ENCODE results near the gene PPP1R10.
"Not testable (repeated sequence)": the region's sequence is repeated elsewhere in the genome, so short reads cannot be mapped to it uniquely, and the experiment has no call there.

PPP1R10 gene

GRCh38 chr6:30616811-30617564, at the start of gene PPP1R10:
PPP1R10 (minus strand) TSS chr6:30617243; CDS start chr6:30609944, 7,299 bp downstream.
- peak; percentile 97 for FAIRE-seq

DNA sequence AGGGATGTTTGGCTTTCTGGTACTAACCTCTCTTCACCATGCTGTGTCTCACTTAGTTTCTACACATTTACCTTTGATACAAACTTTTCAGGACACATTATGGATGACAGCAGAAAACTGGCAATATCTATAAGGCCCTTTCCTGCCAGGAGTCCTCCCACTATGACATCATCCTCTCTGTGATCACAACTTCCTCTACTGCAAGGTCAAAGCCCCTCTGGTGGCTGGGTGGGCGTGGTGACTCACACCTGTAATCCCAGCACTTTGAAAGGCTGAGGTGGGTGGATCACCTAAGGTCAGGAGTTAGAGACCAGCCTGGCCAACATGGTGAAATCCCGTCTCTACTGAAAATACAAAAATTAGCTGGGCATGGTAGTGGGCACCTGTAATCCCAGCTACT, 49.3 kb upstream of the PPP1R10 start:
- FAIRE-seq, result not testable (repeated sequence)

DNA sequence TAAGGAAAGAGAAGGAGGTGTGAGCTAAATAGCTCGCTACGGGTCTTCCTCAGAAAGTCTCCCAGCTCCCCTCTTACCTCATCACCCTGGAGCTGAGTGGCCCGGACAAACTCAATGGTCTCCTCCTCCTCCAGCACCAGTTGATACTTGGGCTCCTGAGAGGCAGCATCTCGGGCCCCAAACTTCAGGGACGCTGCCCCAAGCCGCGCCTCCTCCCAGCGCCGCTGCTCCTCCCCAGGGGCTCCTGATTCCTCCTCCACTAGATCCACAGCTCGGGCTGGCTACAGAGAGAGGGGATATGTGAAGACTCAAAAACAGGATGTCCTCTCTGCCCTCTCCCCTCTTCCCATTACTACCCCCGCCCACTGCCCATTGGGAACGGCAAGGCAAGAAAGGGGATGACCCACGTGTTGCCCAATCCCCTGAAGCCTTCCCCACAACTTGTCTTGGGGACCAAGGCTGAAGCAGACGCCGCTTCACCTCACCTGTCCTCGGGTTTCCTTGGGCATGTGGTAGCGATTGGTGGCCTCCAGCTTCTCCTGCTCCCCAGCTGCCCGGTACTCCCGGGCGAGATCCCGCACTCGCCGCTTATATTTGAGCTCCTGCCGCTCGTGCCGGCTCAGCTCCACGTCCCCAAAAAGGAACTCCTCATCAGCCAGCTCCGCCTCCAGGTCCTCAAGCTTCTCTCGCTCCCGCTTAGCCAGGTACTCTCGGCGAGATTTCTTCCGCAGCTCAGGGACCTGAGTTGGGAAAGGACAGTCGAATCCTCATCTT, 48.1 kb upstream of the PPP1R10 start:
- FAIRE-seq, result no peak

DNA sequence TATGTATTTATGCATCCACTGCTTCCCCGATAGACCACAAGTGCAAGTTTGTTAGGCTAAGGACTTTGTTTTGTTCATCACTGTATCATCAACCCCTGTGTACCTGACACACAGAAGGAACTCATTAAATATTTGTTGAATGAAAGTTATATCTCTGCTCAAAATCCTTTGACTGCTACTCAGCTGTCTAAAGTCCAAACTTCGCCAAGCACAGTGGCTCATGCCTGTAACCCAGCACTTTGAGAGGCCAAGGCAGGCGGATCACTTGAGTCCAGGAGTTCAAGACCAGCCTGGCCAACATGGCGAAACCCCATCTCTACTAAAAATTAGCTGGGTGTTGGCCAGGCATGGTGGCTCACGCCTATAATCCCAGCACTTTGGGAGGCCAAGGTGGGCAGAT, 40.9 kb upstream of the PPP1R10 start:
- FAIRE-seq, result not testable (repeated sequence)

DNA sequence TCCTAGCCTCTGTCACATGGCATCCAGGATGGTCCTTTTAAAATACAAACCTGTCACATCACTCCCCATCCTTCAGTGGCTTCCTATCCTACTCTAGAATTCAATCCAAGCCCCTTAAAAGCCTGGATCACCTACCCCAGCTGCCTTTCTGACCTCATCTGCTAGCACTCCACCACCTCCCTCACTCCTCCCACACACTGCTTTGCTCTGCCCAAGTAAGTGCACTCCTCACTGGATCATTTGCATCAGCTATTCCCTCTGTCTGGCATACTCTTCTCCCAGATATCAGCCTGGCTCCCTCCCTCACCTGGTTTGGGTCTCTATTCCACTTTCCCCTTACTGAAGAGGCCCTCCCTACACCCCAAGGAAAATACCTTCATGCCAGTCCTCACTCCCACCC, 40.4 kb upstream of the PPP1R10 start:
- FAIRE-seq, result no peak

- FAIRE-seq, result no peak
Observed at GRCh38 chr6:30656513-30656912, 39.5 kb upstream of the PPP1R10 start.

- FAIRE-seq, result no peak
Observed at GRCh38 chr6:30655743-30656094, 38.7 kb upstream of the PPP1R10 start.

DNA sequence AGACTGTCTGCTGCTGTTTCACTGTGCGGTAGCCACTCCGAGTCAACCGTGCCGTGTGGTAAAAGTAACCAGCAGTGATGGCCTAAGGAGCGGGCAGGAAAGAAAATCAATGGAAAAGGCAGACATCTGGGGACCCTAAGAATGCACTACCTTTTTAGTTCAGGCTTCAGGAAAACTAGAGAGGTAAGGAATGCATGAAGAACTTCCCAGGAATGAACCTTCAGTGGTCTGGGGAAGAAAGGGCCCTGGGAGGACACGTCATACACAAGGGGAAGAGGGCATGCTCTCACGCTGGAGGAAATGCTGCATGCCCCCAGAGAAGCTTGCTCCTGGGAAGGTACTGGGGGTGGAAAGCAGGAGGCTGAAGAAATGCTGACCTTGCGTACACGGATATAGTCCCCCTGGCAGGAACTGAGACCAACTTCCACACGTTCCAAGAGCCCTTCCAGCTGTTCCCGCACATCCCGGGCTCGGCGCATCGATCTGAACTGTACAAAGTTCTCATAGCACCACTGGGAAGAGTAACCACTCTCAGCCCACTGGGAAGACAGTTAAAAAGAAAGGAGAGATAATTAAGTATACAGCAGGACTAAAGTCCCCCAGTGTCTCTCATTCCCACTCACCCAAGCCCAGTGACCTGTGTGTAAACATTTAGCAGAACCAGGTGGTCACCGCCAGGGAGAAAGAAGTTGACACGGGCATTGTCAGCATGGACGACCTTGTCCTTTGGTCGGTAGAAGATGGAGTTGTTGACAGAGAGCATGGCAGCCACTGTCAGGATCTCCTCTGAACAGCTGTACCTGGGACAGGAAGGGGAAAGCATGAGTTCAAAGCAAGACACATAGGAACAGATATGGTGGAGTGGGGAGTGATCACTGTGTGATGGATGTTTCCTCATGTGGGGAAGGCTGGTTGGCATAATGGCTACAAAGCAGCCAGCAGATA, 38.0 kb upstream of the PPP1R10 start:
- no peak for FAIRE-seq

DNA sequence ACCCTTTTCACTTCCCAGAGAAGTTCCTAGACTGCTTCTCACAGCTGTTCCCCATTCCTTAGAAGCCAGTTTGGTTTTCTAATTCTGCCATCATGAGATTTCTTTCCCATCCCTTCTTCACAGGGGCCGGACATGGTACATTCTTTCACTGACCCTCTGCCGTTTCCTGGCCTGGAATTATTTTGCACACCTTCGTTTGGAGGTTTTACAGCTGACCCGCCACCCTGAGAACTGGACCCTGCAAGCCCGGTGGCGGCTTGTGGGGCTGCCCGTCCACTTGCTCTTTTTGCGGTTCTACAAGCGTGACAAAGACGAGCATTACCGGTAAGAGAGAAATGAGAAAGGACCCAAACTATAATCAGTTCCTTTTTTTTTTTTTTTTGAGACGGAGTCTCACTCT, 34.1 kb upstream of the PPP1R10 start:
- FAIRE-seq, result no peak

DNA sequence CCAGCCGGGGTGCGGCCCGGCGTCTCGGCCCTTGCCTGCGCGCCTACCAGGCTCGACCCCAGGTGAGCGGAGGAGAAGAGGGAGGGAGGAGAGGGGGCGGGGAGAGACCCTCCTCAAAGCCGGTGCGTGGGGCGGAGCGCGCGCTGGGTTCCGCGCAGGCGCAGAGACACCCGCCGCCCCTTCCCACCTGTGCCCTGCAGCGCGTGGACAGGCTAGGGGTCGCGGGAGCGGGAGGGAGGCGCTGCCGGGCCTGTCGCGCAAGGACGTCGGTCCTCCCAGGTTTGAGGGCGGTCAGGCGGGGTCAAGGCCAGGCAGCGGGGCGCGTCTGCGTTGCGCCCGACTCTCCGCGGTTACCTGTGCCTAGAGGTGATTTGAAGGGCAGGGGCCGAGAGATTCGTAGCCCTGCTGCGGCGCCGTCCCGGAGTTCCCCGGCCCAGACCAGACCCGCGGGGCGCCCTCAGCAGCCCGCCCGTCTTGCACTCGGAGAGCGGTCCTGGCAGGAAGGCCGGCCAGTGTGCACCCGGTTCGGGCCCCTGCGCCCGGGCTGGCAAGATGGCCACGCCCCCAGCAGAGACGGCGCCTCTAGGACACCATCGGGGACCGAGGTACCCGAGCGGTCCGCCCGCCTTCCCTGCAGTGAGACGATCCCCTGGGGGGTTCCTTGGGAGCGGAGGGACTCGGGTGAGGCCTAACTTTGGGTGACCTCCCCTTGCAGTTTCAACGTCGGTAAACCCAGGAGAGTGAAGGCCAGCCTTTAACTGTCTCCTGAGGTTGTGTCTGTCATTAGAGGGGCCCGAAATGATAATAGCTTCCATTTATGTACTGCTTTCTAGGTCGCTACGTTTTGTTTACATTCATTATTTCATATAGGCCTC, 30.4 kb upstream of the PPP1R10 start:
- FAIRE-seq, result no peak

- FAIRE-seq, result no peak
Observed at GRCh38 chr6:30646450-30647241, 29.6 kb upstream of the PPP1R10 start, which contains the start of gene C6orf136. C6orf136 (plus strand) TSS chr6:30647133; CDS start chr6:30647232, 99 bp downstream.

- no peak for FAIRE-seq
Observed at GRCh38 chr6:30645989-30646388, 28.9 kb upstream of the PPP1R10 start.

- no peak for FAIRE-seq
Observed at GRCh38 chr6:30644769-30645168, 27.7 kb upstream of the PPP1R10 start.

GRCh38 chr6:30643656-30644055, 26.6 kb upstream of the PPP1R10 start:
- no peak for FAIRE-seq

GRCh38 chr6:30641048-30641447, 24.0 kb upstream of the PPP1R10 start:
- FAIRE-seq, result no peak

- no peak for FAIRE-seq
Observed at GRCh38 chr6:30640481-30640880, 23.4 kb upstream of the PPP1R10 start.

DNA sequence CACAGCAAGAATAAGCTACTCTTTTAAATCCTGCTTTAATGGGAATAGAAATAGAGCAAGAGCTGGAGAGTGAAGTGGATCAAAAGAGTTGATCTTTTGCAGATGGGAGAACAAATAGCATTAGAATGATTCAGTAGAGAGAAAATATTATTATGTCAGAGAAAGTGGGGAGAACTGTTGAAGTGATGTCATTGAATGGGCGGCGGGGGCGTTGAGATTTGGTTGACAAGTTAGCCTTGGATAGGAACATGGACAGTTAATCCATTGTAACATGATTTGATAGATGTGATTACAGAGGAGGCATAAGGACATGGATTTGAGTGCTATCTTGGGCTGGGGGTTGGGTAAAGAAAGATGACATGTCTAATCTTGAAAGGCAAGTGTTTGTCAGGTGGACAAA, 18.8 kb upstream of the PPP1R10 start:
- FAIRE-seq, result no peak

GRCh38 chr6:30626484-30627366, 9.7 kb upstream of the PPP1R10 start, which contains the start of gene ATAT1:
ATAT1 (plus strand) TSS chr6:30626874.
- FAIRE-seq, result no peak

- no peak for FAIRE-seq
Observed at GRCh38 chr6:30625511-30625910, 8.5 kb upstream of the PPP1R10 start.

GRCh38 chr6:30619561-30619960, 2.5 kb upstream of the PPP1R10 start:
- no peak for FAIRE-seq

All from endometrium (tissue), 2 donors.